Suprapubic skin (tissue), 4 donors: ENCODE data around the gene KSR1.
"Not testable (repeated sequence)": the region's sequence is repeated elsewhere in the genome, so short reads cannot be mapped to it uniquely, and the experiment has no call there.

Experiments used
- CTCF ChIP-seq, 2 donors: fragments of 200-600 bp in 1 of 2; fragments of 450-650 bp in 1 of 2; sonication (generic) in 1 of 2; IDR thresholded peaks; one replicate each; pipeline ENCODE4 v1.5.1; 2016 to 2019; ENCODE audit warnings: antibody characterized with exemption in 2 of 2, mild to moderate bottlenecking in 1 of 2, moderate library complexity in 1 of 2
- EP300 ChIP-seq: sonication (generic); formaldehyde crosslinking; IDR thresholded peaks from one replicate; pipeline ENCODE4 v1.6.1; 2017; ENCODE audit warnings: antibody characterized with exemption
- POLR2A ChIP-seq, 2 donors: fragments of 450-650 bp; IDR thresholded peaks; one replicate each; pipeline ENCODE4 v1.6.1; 2017; ENCODE audit warnings: antibody characterized with exemption in 2 of 2, mild to moderate bottlenecking in 2 of 2, moderate library complexity in 2 of 2
- POLR2AphosphoS5 ChIP-seq, 3 donors: sonication (generic); formaldehyde crosslinking; IDR thresholded peaks; one replicate each; pipeline ENCODE4 v1.6.1; 2017; ENCODE audit warnings: antibody characterized with exemption in 3 of 3

GRCh38 chr17:27421626-27422025 is 34.6 kb upstream of the KSR1 start:
- TF ChIP-seq POLR2A (IDR thresholded peaks at IDR 0.05); CTCF (IDR thresholded peaks at IDR 0.05); POLR2AphosphoS5 (IDR thresholded peaks at IDR 0.05); EP300: not testable (repeated sequence)
